ENCODE data around the gene DCUN1D2.

DNA sequence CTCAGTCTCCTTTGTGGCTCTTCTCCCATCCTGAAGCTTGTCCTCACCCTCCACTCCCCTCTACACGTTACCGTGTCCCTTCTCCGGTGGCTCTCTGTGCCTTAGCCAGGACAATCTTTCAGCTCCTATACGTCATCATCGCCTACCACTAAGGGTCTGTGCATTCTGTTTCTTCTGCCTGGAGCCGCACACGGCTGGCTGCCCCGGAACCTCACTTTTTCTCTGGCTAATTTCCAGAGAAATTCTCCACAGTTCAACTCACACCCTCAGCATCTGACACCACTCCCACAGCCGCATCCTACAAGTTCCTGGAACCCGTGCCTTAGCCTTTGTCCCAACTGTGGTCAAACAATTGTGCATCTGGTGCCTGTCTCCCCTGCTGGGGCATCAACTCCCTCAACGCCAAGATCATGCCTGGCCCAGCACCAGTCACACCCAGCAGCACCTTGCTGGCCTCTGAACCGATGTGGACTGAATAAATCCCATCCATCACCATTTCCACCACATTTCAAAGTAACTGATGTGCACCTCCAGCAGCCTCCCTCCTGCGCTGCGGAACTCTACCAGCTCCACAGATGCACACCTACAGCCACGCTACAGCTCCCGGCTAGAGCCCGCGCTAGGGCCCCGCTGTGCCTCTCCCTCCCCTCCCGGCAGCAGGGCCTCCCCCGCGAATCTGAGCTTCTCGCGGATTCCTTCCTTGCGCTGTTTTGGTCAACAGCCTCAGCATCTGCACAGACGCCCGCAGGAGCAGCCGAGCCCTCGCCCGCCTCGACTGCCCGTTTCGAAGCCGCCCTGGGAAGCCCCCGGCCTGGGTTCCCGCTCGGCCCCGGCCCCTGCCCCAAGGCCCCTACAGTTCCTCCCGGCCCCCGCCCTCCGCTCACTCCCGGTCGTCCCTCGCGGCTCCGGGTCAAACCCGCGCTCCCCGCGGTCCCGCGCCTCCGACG, 689 bp downstream of the DCUN1D2 start:
- TF ChIP-seq, protein P1, sequence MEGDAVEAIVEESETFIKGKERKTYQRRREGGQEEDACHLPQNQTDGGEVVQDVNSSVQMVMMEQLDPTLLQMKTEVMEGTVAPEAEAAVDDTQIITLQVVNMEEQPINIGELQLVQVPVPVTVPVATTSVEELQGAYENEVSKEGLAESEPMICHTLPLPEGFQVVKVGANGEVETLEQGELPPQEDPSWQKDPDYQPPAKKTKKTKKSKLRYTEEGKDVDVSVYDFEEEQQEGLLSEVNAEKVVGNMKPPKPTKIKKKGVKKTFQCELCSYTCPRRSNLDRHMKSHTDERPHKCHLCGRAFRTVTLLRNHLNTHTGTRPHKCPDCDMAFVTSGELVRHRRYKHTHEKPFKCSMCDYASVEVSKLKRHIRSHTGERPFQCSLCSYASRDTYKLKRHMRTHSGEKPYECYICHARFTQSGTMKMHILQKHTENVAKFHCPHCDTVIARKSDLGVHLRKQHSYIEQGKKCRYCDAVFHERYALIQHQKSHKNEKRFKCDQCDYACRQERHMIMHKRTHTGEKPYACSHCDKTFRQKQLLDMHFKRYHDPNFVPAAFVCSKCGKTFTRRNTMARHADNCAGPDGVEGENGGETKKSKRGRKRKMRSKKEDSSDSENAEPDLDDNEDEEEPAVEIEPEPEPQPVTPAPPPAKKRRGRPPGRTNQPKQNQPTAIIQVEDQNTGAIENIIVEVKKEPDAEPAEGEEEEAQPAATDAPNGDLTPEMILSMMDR (IDR thresholded peaks at IDR 0.05), result no peak
- no peak for TF ChIP-seq POLR2A (IDR thresholded peaks at IDR 0.05)
